CD4-positive, alpha-beta T cell treated with Interleukin-6 for 4 hours (primary cell): Measurements from ENCODE around the gene FOXB1.

Experiments used
- DNase-seq: peaks from one replicate; pipeline ENCODE4 v3.0.0-alpha.2; 2020; ENCODE audit warnings: mixed read lengths

Gene FOXB1

GRCh38 chr15:59999612-60000112, 4.4 kb upstream of the FOXB1 start:
- DNase-seq: no peak

- no peak for DNase-seq
Observed at GRCh38 chr15:60000113-60000823, 3.8 kb upstream of the FOXB1 start.

- no peak for DNase-seq
Observed at GRCh38 chr15:60000824-60001609, 3.1 kb upstream of the FOXB1 start.

- DNase-seq: no peak
Observed at GRCh38 chr15:60001610-60002527, 2.2 kb upstream of the FOXB1 start.

- no peak for DNase-seq
Observed at GRCh38 chr15:60002528-60003218, 1.4 kb upstream of the FOXB1 start.

GRCh38 chr15:60003243-60004008, 685 bp upstream of the FOXB1 start:
- no peak for DNase-seq

- peak; percentile 26 for DNase-seq
Observed at GRCh38 chr15:60004846-60005351, 788 bp downstream of the FOXB1 start.

- DNase-seq: no peak
Observed at GRCh38 chr15:60005352-60006202, 1.5 kb downstream of the FOXB1 start.

- DNase-seq: peak; percentile 65
Observed at GRCh38 chr15:60006203-60006862, 2.2 kb downstream of the FOXB1 start.

GRCh38 chr15:60006873-60007272, 2.8 kb downstream of the FOXB1 start:
- DNase-seq: no peak

- DNase-seq: no peak
Observed at GRCh38 chr15:60009124-60009960, 5.2 kb downstream of the FOXB1 start.

- no peak for DNase-seq
Observed at GRCh38 chr15:60009980-60010732, 6.0 kb downstream of the FOXB1 start.

- no peak for DNase-seq
Observed at GRCh38 chr15:60010858-60011257, 6.7 kb downstream of the FOXB1 start.

GRCh38 chr15:60012695-60013094, 8.6 kb downstream of the FOXB1 start:
- no peak for DNase-seq

GRCh38 chr15:60017538-60018520, 13.7 kb downstream of the FOXB1 start:
- no peak for DNase-seq

- no peak for DNase-seq
Observed at GRCh38 chr15:60020736-60021135, 16.6 kb downstream of the FOXB1 start.
